ENCODE measurements around the gene RPS15A. TPM values are rescaled to one million over a fixed set of nuclear protein-coding genes. Genes with fewer than 3 reads are reported as not detected.
A peak's percentile ranks its signal among the peaks of the same experiment; 100 is the strongest.

Gene RPS15A
- 1,000 to 10,000 TPM; 1,011 to 1,121 TPM for total RNA-seq

DNA sequence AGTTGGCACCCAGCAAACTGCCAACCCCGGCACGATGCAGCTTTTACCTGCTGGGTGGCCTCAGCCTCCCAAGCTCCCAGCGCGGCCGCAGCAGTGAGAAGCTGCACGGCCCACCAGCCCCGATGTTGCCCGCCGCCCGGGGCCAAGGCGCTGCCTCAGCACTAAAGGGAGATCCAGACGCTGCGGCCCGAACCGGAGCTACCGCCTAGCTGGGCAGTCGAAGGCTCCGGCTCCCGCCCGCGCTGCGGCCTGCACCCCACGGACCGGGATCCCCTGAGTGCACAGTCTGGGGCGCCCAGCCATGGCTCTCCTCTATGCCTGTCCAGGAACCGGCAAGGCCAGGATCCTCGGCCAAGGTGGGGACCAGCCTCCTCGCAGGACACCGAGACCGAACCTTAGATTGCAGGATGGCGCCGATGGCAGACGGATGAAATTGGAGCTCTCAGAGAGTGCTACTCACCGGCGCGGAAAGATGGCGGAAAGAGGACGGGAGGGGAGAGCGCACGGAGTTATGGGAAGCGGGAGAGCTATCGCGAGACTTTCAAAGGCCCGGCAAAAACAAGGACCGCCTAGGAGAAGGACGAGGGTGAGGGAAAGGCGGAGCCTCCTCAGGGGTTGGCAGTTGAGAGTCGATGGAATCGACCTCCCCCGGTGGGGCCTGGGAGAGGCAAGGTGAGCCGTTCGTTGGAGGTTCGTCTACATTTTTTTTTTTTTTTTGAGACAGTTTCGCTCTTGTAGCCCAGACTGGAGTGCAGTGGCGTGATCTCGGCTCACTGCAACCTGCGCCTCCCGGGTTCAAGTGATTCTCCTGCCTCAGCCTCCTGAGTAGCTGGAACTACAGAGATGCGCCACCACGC lies at the start of gene RPS15A:
TSS of gene RPS15A (minus strand) at position 485 of the 857 bp plus-strand sequence. CDS start 1,221 bp downstream, outside the sequence.
- Histone ChIP-seq H3K9ac (ENCODE audit: low read depth in 2 of 2, low read length in 2 of 2) (peak within 1 kb of the TSS; percentile 87 to 97), H3K4me1 (peaks cover 16% of the 10 kb centered on the region), H3K4me3 (peak within 1 kb of the TSS; percentile 70), H3K9me3 (no peaks in the 10 kb centered on the region), H3K36me3 (no peaks in the 10 kb centered on the region), H3K27ac (peak within 1 kb of the TSS; percentile 67), H3K27me3 (no peaks in the 10 kb centered on the region)
- TF ChIP-seq, protein P1, sequence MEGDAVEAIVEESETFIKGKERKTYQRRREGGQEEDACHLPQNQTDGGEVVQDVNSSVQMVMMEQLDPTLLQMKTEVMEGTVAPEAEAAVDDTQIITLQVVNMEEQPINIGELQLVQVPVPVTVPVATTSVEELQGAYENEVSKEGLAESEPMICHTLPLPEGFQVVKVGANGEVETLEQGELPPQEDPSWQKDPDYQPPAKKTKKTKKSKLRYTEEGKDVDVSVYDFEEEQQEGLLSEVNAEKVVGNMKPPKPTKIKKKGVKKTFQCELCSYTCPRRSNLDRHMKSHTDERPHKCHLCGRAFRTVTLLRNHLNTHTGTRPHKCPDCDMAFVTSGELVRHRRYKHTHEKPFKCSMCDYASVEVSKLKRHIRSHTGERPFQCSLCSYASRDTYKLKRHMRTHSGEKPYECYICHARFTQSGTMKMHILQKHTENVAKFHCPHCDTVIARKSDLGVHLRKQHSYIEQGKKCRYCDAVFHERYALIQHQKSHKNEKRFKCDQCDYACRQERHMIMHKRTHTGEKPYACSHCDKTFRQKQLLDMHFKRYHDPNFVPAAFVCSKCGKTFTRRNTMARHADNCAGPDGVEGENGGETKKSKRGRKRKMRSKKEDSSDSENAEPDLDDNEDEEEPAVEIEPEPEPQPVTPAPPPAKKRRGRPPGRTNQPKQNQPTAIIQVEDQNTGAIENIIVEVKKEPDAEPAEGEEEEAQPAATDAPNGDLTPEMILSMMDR (IDR thresholded peaks at IDR 0.05), result no peak
- DNase-seq, result peak; percentile 96
- intact Hi-C loops (cut with DNase I), result no loop called here

DNA sequence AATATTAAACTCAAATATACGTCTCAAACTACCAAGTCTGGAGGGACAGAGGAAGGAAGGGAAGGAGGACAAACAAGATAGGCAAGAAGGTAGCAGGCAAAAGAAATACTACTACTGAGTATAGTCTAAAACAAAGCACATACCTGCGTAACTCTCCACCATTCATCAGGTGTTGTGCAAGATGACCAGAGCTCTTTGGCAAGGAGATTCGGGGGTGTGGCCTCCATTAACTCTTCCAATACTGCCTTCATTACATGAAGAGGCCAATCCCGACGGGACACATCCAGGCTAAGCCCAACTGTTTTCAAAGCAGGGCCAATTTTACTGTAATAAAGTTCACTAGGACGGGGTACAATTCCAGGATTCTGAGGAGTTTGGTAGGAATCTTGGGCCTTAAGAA lies 49.4 kb upstream of the RPS15A start:
- TF ChIP-seq, protein P1 (IDR thresholded peaks at IDR 0.05), result no peak
- DNase-seq, result peak; percentile 58
- Histone ChIP-seq H3K36me3 (peaks cover 32% of the 10 kb centered on the region), H3K9me3 (no peaks in the 10 kb centered on the region), H3K27me3 (no peaks in the 10 kb centered on the region), H3K4me3 (no peak overlapping the region), H3K9ac (ENCODE audit: low read depth in 2 of 2, low read length in 2 of 2) (no peak overlapping the region), H3K27ac (no peak overlapping the region), H3K4me1 (peaks cover 5% of the 10 kb centered on the region)
- intact Hi-C loops (cut with DNase I), result no loop called here

DNA sequence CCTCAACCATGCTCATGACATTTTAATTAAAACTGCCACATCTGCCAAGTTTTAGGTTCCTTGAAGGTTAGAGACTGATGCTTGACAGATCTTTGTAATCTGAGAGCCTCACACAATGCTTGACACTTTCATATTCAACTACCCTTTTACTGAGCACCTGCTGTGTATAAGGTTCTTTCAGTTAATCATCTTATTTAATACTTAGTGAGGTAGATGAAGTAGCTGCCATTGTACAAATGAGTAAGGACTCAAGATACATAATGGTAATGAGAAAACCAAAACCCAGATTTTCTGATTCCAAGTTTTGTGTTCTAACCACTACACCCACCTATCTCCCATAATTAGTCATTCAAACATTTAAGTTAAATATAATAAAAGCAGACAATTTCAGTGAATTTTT lies 46.6 kb upstream of the RPS15A start:
- TF ChIP-seq, protein P1 (IDR thresholded peaks at IDR 0.05), result no peak
- intact Hi-C loops (cut with DNase I), result no loop called here
- Histone ChIP-seq H3K4me3 (no peak overlapping the region), H3K27me3 (no peaks in the 10 kb centered on the region), H3K4me1 (peaks cover 5% of the 10 kb centered on the region), H3K27ac (no peak overlapping the region), H3K9me3 (no peaks in the 10 kb centered on the region), H3K36me3 (peaks cover 34% of the 10 kb centered on the region), H3K9ac (ENCODE audit: low read depth in 2 of 2, low read length in 2 of 2) (no peak overlapping the region)
- DNase-seq, result no peak

DNA sequence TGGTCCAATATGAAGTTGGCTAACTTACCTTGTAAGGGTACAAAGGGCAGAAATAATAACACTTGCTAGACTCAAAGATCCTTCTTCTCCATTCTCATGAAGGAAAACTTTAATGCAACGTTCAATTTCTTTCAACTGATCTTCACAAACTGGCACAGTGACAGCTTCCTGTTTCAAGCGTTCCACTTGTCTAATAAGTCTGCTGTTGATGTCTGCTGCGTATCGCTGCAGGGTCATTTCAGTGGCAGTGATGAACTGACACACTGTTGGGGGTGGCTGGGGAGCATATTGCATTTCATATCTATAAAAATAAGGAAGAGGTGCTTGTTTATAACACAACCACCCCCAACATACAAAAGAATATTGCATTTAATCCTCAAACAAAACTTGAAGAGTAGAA lies 44.7 kb upstream of the RPS15A start:
- TF ChIP-seq, protein P1 (IDR thresholded peaks at IDR 0.05), result no peak
- Histone ChIP-seq H3K9me3 (no peaks in the 10 kb centered on the region), H3K4me1 (peaks cover 5% of the 10 kb centered on the region), H3K9ac (ENCODE audit: low read depth in 2 of 2, low read length in 2 of 2) (no peak overlapping the region), H3K27me3 (no peaks in the 10 kb centered on the region), H3K36me3 (peaks cover 41% of the 10 kb centered on the region), H3K27ac (no peak overlapping the region), H3K4me3 (no peak overlapping the region)
- intact Hi-C loops (cut with DNase I), result no loop called here
- DNase-seq, result no peak

DNA sequence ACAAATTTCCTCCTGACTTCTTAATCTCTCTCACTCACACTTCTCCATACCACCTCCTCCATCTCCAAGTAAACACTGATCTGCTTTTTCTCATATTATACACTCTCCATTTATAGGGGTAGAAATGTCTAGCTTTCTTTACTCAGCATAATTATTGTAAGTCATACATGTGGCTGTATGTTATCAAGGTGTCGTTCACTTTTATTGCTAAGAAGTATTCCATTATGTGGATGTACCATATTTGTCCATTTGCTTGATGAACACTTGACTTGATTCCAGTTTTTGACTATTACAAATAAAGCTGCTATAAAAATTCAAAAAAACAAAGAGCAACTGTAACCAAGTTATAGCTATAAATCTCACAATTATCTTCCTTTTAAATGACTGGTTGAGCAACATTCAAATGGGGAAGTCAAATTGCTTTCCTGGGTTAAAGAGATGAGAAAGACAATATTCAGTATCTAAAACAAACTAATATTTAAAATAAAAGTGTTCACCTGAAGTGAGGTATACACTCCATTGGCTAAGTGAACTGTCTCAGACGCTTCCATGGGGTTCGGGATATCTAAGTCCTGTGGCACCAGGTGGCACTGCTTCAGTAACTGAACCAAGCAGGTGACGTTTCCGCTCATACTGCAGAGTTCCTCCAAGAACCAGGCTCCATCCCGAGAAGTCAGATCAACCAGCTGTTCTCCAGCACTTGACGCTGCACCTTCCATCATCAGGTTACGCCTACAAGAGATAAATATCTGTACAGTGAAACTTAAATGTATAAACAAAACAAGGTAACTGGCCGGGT lies 43.8 kb upstream of the RPS15A start:
- TF ChIP-seq, protein P1 (IDR thresholded peaks at IDR 0.05), result no peak
- Histone ChIP-seq H3K4me3 (no peak overlapping the region), H3K9me3 (no peaks in the 10 kb centered on the region), H3K27me3 (no peaks in the 10 kb centered on the region), H3K4me1 (peaks cover 5% of the 10 kb centered on the region), H3K27ac (no peak overlapping the region), H3K9ac (ENCODE audit: low read depth in 2 of 2, low read length in 2 of 2) (no peak overlapping the region), H3K36me3 (peaks cover 47% of the 10 kb centered on the region)
- peak; percentile 27 for DNase-seq
- intact Hi-C loops (cut with DNase I), result no loop called here
